Right ventricle myocardium superior (tissue), 1 donor: ENCODE measurements around the gene THSD7A. TPM values are rescaled to one million over a fixed set of nuclear protein-coding genes. Genes with fewer than 3 reads are reported as not detected.

Experiments
- ATAC-seq: fragments of 200-7000 bp; cut with Tn5 transposase; one replicate; pipeline ENCODE4 v1.9.1; 2020; ENCODE audit warnings: mild to moderate bottlenecking; ENCODE audit not compliant: poor library complexity
- DNase-seq: peaks from one replicate; pipeline ENCODE4 v3.0.0-alpha.2; 2020
- intact Hi-C: fragments of 100-400 bp; cut with DNase I; formaldehyde crosslinking; loops from one replicate; pipeline ENCODE4 v1.11.2; 2022
- long read RNA-seq: library from polyadenylated mRNA; unstranded; transcript quantifications from one replicate; pipeline ENCODE4 v2.0.0, GENCODE V29; 2021
- total RNA-seq: library from RNA; stranded (reverse); fragmentation: NEBNext Ultra II Directional; extraction: Animal tissue kit (Norgen Biotek cat#: 25700); gene quantifications from one replicate; pipeline ENCODE4 v1.2.1, GENCODE V29; 2021
- donor health status: DM: no; HTN: yes; CAD: no; lungs with severe emphysema.

THSD7A gene, protein sequence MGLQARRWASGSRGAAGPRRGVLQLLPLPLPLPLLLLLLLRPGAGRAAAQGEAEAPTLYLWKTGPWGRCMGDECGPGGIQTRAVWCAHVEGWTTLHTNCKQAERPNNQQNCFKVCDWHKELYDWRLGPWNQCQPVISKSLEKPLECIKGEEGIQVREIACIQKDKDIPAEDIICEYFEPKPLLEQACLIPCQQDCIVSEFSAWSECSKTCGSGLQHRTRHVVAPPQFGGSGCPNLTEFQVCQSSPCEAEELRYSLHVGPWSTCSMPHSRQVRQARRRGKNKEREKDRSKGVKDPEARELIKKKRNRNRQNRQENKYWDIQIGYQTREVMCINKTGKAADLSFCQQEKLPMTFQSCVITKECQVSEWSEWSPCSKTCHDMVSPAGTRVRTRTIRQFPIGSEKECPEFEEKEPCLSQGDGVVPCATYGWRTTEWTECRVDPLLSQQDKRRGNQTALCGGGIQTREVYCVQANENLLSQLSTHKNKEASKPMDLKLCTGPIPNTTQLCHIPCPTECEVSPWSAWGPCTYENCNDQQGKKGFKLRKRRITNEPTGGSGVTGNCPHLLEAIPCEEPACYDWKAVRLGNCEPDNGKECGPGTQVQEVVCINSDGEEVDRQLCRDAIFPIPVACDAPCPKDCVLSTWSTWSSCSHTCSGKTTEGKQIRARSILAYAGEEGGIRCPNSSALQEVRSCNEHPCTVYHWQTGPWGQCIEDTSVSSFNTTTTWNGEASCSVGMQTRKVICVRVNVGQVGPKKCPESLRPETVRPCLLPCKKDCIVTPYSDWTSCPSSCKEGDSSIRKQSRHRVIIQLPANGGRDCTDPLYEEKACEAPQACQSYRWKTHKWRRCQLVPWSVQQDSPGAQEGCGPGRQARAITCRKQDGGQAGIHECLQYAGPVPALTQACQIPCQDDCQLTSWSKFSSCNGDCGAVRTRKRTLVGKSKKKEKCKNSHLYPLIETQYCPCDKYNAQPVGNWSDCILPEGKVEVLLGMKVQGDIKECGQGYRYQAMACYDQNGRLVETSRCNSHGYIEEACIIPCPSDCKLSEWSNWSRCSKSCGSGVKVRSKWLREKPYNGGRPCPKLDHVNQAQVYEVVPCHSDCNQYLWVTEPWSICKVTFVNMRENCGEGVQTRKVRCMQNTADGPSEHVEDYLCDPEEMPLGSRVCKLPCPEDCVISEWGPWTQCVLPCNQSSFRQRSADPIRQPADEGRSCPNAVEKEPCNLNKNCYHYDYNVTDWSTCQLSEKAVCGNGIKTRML (N-terminal part only)
- total RNA-seq, result 0.70 TPM
- long read RNA-seq, result 0 reads

DNA sequence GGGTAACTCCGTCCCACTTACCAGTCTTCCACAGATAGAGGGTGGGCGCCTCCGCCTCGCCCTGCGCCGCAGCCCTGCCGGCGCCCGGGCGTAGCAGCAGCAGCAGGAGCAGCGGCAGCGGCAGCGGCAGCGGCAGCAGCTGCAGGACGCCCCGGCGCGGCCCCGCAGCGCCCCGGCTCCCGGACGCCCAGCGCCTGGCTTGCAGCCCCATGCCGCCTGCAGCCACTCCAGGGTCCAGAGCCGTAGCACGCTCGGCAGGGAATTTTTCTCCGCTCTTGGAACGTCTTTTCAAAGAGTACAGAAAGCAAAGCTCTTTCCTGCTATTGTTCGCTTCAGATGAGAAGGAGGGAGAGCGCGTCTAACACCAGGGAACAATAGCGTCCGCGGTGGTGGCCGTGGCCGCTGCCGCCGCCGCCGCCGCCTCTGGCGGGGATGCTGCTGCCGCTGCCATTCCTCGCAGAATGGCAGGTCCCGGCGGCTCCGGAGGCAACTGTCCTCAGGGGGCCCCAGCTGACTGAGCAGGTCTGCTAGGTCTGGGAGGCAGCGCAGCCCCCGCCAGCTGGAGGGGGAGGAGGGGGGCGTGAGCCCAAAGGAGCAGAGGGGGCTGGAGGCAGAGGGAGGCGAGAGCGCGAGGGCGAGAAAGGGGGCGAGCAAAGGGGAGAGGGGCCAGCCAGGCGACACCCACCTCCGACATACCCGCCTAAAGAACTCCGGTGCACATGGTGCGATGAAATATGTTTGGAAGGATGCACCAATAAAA, at the start of gene THSD7A:
TSS of gene THSD7A (minus strand) at position 463 of the 760 bp plus-strand sequence. CDS start at position 211, 252 bp downstream.
- peak; percentile 63 for DNase-seq
- intact Hi-C loops, result loop anchor here (5.0 kb wide), 1 partner anchor 655 kb away; no protein-coding TSS in a partner anchor
- peak; percentile 96 for ATAC-seq

DNA sequence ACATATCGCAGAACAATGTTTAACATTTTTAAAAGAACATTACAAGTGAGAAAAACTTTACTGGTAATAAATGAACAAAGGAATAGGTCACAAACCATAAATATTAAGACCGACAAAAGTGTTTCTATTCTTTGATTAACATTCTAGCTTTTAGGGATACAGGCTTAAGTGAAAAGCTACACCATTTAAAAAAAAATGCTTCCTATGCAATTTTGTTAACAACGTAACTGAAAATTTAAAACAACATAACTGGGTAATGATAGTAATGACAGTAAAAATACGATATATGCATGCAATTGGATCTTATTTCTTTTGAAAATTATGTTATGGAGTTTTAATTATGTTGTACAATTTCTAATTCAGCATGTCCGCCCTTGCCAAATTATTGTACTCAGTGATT, 49.7 kb upstream of the THSD7A start:
- DNase-seq (no peak), ATAC-seq (no peak)
- intact Hi-C loops, result no loop called here

DNA sequence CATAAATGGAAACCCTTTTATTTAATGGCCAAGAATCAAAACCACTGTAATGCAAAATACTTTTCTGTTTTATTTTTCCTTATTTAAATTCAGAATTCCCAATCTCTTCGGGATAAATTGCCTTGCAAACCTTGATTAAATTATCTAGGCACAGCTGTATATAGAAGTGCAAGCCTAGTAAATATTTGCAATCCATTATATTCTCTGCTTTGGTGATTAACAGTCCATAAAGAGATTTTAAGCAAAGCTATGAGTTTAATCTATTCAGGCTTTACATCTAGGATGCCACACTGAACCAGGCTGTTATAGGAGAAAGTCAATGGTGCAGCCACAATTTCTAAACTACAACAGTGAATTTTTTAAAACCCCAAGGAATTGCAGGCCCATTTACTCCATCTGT, 43.6 kb upstream of the THSD7A start:
- DNase-seq (no peak), ATAC-seq (no peak)
- intact Hi-C loops, result no loop called here

DNA sequence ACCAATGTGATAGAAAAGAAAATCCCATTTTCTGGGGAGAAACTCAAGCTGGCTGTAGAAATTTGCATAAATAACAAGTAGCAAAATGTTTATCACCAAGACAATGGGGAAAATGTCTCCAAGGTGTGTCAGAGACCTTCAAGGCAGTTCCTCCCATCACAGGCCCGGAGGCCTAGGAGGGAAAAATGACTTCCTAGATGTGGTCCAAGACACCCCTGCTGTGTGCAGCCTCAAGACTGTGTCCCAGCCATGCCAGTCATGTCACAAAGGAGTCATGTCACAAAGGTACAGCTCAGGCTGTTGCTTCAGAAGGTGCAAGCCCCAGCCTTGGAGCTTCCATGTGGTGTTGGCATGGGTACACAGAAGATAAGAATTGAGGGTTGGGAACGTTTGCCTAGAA, 33.7 kb upstream of the THSD7A start:
- ATAC-seq (no peak), DNase-seq (no peak)
- intact Hi-C loops, result no loop called here

DNA sequence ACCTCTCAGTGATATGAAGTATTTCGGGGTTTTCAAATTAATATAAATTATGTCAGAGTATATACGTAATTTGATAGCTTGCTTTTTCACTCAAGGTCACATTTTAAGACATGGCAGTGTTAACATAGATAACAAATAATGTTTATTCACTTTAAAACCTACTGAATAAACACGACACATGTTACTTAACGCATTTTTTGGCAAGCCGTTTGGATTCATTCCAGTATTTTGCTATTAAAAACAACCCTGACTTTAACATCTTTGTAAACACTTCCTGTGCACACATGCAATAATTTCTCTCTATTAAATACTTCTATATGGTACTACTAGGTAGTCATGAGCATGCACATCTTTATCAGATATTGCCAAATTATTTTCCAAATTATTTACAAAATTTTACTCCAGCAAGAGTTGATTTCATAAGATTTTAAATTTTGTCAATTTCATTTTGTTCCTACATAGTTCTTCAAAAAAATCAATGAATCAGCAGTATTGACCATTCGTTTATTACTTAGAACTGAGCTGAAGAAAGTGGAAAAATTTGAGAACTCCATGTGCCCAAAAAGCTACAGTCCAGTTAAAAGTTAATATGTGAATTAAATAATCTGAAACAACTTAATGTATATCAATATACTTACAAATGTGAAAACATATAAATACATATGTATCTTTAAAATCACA, 26.8 kb upstream of the THSD7A start:
- ATAC-seq (no peak), DNase-seq (no peak)
- intact Hi-C loops, result no loop called here

DNA sequence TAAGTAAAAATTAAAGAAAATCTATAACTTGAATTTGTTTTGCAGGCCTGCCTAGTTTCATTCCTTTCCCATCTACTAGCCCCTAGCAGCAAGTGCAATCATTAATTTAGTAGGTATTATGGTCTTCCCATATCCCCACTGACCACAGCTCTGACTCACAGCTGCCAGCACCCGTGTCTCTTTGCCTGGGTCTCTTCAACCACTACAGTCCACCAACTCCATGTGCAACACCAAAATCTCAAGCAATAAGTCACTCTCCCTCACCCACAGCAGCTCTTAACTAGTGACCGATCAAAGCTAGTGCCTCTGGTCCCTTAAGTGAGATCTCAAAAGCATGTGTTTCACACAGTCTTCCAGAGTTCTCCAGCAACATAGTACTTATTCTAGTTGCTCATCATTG, 26.0 kb upstream of the THSD7A start:
- ATAC-seq, result no peak
- intact Hi-C loops, result no loop called here

DNA sequence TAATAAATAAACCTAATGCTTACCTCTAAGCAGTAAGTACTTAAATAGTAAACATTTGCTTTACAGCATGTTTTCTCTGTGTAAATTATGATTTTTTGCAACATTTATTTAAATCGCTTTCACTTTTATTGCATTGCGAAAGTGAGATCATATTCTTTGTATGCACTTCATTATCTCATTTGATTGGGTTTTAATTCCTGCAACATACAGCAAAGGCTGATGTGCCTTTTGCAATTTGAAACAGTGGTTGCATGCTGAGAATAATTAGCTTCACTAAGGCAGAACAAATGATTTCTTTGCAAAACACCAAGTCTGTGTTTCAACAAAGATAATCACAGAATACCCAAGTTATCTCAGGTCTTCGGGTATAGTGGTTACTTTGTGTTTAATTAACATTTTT, 16.3 kb upstream of the THSD7A start:
- DNase-seq (no peak), ATAC-seq (no peak)
- intact Hi-C loops, result no loop called here

More for the DNA sequence above, 26.0 kb upstream of the THSD7A start:
- DNase-seq, result no peak

DNA sequence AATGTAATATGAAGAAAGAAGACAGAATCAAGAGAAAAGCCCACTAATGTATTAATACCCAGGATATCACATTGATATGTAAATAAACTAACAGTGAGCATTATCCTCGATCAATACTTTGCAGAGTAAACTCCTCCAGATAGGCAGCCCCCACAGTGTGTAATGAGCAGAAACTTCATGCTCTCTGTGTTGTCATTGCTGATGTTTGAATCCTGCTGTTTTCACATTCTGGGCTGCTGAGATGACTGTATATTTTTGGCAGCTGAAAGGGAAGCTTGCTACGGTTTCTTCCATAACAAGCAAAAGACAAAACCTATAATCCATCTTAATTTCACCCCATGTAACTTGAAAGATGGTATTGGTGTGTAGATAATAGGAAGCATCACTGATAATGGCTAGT, 15.3 kb upstream of the THSD7A start:
- no peak for DNase-seq
- no peak for ATAC-seq
- intact Hi-C loops, result no loop called here

DNA sequence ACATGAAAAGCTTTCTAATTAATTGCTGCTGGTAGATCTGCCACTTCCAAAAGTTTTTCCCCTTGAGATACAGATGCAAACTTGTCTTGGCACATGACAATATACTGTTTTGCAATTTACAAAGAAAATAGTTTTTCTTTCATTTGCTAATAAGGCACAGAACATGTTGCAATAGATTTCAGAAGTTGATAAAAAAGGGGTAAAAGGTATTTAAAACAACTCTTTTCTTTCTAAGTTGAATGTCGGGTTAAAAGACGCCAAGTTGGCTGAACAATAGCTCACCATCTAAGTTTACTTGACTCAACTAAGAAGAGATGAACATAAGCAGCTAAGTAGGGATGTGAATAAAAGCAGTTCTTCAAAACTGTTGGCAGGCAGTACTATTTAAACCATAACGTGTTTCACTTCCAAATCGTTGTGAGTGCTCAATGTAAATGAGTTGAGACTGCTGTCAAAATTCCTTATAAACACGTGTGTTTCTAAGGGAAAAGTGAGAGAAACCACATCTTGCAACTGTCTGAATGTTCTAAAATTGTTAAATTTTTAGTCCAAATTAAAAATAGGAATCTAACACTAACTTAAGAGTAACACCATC, 14.5 kb upstream of the THSD7A start:
- ATAC-seq (no peak), DNase-seq (no peak)
- intact Hi-C loops, result no loop called here

DNA sequence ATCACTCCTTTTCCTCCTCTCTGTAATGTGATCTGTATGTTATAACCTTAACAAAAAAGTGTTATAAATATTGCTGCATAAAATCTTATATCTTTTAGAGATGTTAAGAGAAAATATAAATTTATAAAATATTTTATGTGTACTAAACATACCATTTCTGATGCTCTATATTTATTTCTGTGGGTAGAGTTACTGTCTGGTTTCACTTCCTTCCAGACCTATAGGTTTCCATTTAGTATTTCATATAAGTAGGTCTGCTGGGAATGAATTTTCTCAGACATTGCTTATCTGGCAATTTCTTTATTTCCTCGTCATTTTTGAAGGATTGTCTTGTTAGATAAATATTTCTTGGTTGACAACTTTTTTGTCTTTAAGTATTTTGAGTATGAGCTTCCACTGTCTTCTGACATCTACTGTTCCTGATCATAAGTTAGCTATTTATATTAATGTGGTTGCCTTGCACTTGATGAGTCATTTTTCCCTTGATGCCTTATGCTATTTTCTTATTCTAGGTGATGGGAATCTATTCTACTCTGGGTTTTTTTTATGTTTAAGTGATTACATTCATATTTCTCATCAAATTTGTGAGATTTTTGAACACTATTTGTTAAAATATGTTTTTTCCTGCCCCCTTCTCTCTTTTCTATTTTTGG, 11.2 kb upstream of the THSD7A start:
- intact Hi-C loops, result no loop called here
- DNase-seq (no peak), ATAC-seq (no peak)

DNA sequence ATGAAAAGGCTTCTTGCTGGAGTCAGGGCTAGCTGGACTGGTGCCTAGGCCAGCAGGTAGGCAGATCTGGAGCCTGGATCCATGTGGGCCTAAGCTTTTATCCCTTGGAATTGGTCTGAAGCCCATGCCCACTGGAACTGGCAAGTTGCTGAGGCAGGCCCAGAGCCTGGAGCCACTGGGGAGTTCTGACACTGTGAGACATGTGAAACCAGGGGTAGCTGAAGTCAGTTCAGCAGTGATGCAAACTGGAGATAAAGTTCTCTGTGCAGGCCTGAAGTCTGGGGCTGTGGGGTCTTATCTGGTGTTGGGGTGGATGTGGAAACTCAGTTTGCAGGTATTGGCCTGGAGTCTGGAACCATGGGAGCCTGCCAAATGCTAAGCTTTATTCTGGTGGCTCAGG, 9.7 kb upstream of the THSD7A start:
- ATAC-seq, result no peak
- DNase-seq, result no peak
- intact Hi-C loops, result no loop called here

DNA sequence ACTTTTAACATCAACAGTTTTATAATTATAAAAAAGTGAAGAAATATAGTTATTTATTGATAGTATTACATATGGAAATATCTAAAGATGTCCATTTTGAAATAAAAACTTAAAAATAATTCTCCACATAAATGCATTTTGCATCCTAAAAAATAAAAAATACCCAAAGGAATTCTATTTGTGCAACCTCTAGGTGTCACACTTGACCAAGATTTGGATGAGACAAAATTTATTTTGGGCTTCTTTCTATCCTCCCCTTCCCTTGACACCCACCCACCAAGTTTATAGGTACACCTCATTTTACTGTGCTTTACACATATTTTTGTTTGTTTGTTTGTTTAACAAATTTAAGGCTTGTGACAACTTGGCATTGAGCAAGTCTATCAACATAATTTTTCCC, 3.3 kb upstream of the THSD7A start:
- no peak for DNase-seq
- intact Hi-C loops, result no loop called here
- ATAC-seq, result no peak

DNA sequence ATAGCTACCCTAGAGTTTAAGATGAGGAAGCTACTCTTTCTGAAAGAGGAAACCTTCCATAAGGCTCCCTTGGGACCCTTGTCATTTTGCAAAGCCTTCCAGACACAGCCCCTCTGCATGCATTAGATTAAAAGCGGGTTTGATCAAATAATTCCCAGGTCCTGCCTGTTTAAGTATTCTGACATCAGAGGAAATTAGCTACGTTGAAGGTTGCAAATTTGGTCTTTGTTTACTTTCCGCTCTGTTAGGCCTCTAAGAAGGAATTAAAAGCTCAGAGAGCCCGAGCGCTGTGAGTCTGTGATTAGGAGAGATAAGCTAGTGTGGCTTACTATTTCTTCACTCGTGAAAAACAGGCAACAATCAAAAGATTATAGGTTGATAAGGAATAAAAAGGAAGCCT, 1.4 kb upstream of the THSD7A start:
- DNase-seq, result no peak
- ATAC-seq, result no peak
- intact Hi-C loops, result loop anchor here (5.0 kb wide), 1 partner anchor 654 kb away; no protein-coding TSS in a partner anchor

DNA sequence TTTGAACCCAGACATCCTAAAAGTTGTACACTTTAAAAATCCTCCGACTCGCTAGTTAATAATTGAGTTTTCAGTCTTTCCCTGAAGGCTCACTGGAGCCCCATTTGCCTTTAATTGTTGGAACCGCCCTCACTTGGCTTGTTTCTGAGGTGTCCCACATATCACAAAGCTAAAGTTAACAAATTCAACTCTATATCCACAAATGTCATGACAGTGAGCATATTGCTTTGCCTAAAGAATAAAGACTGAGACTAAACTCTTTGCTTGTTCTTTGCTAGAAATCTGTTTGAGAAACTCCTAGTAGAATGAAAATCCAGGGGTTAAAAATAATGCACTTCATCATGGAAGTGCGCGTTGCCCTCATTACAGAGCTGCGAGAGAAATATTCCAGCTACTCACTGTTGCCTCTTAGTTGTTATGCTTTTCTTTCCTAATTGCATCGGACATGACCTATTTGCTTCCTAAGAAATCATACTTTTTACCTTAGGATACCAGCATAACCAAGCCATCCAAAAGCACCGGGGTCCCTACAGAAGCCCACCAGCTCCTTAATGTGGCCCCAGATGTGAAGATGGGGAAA, 752 bp downstream of the THSD7A start:
- DNase-seq (no peak), ATAC-seq (peak; percentile 66)
- intact Hi-C loops, result loop anchor here (5.0 kb wide), 1 partner anchor 656 kb away; no protein-coding TSS in a partner anchor

DNA sequence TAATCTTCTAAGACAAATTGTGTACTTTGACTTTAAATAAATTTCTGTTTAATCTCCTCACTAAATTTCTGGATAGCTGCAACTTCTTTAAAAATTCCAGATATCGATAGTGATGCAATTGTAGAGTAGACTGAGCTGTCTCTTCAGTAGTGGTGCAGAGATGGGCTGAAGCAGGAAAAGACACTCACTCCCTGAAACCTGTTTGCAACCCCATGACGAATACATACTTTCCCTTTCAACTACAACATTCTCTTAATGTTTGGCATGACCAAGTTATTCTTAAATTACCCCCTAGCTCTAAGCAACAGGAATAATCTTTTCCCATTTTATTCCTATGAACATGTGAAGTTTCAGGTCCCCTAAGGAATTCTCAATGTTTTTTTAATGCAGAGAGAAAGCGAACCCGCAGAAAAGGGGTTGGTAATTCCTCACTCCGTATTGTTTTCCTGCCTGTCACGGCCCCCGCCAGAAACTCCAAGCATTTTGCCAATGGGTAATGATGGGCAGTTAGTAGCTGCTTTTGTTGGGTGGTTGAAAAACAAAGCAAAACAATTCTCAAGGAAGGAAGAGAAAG, 1.3 kb downstream of the THSD7A start:
- DNase-seq (peak; percentile 35), ATAC-seq (no peak)
- intact Hi-C loops, result loop anchor here (5.0 kb wide), 1 partner anchor 657 kb away; no protein-coding TSS in a partner anchor

DNA sequence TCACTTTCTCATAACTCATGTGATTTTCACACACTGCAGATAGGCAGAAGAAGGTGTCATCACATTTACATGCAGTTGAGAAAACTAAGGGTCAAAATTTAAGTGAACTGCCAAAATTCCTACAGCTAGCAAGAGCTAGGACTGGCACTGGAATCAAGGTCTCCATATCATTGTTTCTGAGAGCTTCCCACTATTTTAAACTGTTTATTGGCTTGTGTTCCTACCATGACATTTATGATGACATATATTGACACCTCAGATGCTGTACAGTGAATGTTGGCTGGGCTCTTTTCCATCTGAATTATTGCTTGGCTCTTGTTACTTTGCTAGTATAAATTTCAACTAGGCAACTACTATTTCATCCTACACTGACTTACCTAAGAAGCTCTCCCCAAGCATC, 2.0 kb downstream of the THSD7A start:
- no peak for ATAC-seq
- intact Hi-C loops, result loop anchor here (5.0 kb wide), 1 partner anchor 657 kb away; no protein-coding TSS in a partner anchor

More for the DNA sequence above, 2.0 kb downstream of the THSD7A start:
- DNase-seq, result no peak
